ENCODE data around the gene FAM199X.
A peak's percentile ranks its signal among the peaks of the same experiment; 100 is the strongest.

- TF ChIP-seq CTCF (IDR thresholded peaks at IDR 0.05; ENCODE audit: borderline replicate concordance, extremely low read depth, low read length, poor library complexity, severe bottlenecking) (peak; percentile 79), EZH2 (IDR thresholded peaks at IDR 0.05; ENCODE audit: borderline replicate concordance, low read depth, low read length, severe bottlenecking) (no peak)
Observed at GRCh38 chrX:104136241-104137019, 29.8 kb upstream of the FAM199X start.
